IMR-90 (cell line): Measurements from ENCODE around the gene STYXL1. TPM values are rescaled to one million over a fixed set of nuclear protein-coding genes. Genes with fewer than 3 reads are reported as not detected.

Experiments used
- ATAC-seq: fragments of 200-7000 bp; cut with Tn5 transposase; 2 replicates; pipeline ENCODE4 v1.9.1; 2020; ENCODE audit warnings: low read depth, mild to moderate bottlenecking, moderate library complexity
- BruUV-seq: library from RNA; stranded (reverse); fragments of 400-500 nt; replicated peaks from 2 replicates; lab custom pipeline; 2021; lab: Mats Ljungman, UMichigan
- CTCF ChIA-PET: fragments of 300-600 bp; formaldehyde crosslinking; extraction: SDS; loops from one replicate; lab custom pipeline; 2021; ENCODE audit warnings: antibody characterized with exemption; lab: Yijun Ruan, JAX
- POLR2A ChIA-PET: fragments of 300-600 bp; sonication (Branson Sonifier 250); formaldehyde crosslinking; loops from one replicate; lab custom pipeline; 2022; ENCODE audit warnings: antibody characterized with exemption; ENCODE audit not compliant: unreplicated experiment; lab: Charles Lee
- DNase-seq: peaks from one replicate; pipeline ENCODE4 v3.0.0; 2013
- H2AFZ ChIP-seq: replicated peaks from 2 replicates; pipeline ENCODE3; 2013; ENCODE audit warnings: low read length, mild to moderate bottlenecking; ENCODE audit not compliant: poor library complexity
- H2AK5ac ChIP-seq: 2 replicates; pipeline ENCODE4 v1.6.1; 2013; ENCODE audit warnings: low read depth, low read length, inconsistent platforms
- H2AK9ac ChIP-seq: replicated peaks from 2 replicates; pipeline ENCODE3; 2013; ENCODE audit warnings: mild to moderate bottlenecking, low read depth, low read length, moderate library complexity; ENCODE audit not compliant: poor library complexity
- H2BK120ac ChIP-seq: 2 replicates; pipeline ENCODE4 v1.6.1; 2013; ENCODE audit warnings: low read depth, low read length, inconsistent platforms
- H2BK15ac ChIP-seq: 3 replicates; pipeline ENCODE4 v1.6.1; 2013; ENCODE audit warnings: low read depth, low read length, inconsistent platforms
- H2BK20ac ChIP-seq: 2 replicates; pipeline ENCODE4 v1.6.1; 2013; ENCODE audit warnings: low read depth, mild to moderate bottlenecking, inconsistent platforms, low read length, moderate library complexity
- H2BK5ac ChIP-seq: 2 replicates; pipeline ENCODE4 v1.6.1; 2013; ENCODE audit warnings: mild to moderate bottlenecking, low read depth, low read length, inconsistent platforms; ENCODE audit not compliant: poor library complexity, severe bottlenecking
- H3K14ac ChIP-seq: replicated peaks from 2 replicates; pipeline ENCODE4 v1.6.1; 2013; ENCODE audit warnings: low read depth, low read length, inconsistent platforms
- H3K18ac ChIP-seq: 2 replicates; pipeline ENCODE4 v1.6.1; 2013; ENCODE audit warnings: low read depth, low read length, control low read depth
- H3K23ac ChIP-seq: 2 replicates; pipeline ENCODE4 v1.6.1; 2013; ENCODE audit warnings: low read depth, low read length, inconsistent platforms
- H3K27ac ChIP-seq: 2 replicates; pipeline ENCODE4 v1.5.1; 2013; ENCODE audit warnings: mild to moderate bottlenecking, control low read depth, low read length; ENCODE audit not compliant: insufficient read depth
- H3K27me3 ChIP-seq: 2 replicates; pipeline ENCODE4 v1.6.1; 2013; ENCODE audit warnings: low read length; ENCODE audit not compliant: control insufficient read depth, insufficient read depth
- H3K36me3 ChIP-seq: 2 replicates; pipeline ENCODE4 v1.6.1; 2013; ENCODE audit warnings: low read length, mixed read lengths; ENCODE audit not compliant: control insufficient read depth, insufficient read depth
- H3K4ac ChIP-seq: 2 replicates; pipeline ENCODE4 v1.6.1; 2013; ENCODE audit warnings: low read depth, low read length, inconsistent platforms
- H3K4me1 ChIP-seq: 2 replicates; pipeline ENCODE4 v1.6.1; 2013; ENCODE audit warnings: low read length, mixed read lengths; ENCODE audit not compliant: control insufficient read depth, insufficient read depth
- H3K4me2 ChIP-seq: 2 replicates; pipeline ENCODE4 v1.6.1; 2013; ENCODE audit warnings: low read depth, mild to moderate bottlenecking, control low read depth, low read length, moderate library complexity
- H3K4me3 ChIP-seq: 2 replicates; pipeline ENCODE4 v1.5.1; 2013; ENCODE audit warnings: low read depth, mild to moderate bottlenecking, control low read depth, low read length, moderate library complexity; ENCODE audit not compliant: insufficient read depth
- H3K56ac ChIP-seq: 2 replicates; pipeline ENCODE4 v1.6.1; 2013; ENCODE audit warnings: low read length, inconsistent platforms; ENCODE audit not compliant: insufficient read depth; ENCODE audit errors: extremely low read depth
- H3K79me1 ChIP-seq, 2 experiments: 2 replicates each; pipeline ENCODE4 v1.6.1; 2013; ENCODE audit warnings: low read length in 2 of 2, inconsistent platforms in 1 of 2, low read depth in 1 of 2
- H3K9ac ChIP-seq: 2 replicates; pipeline ENCODE4 v1.6.1; 2013; ENCODE audit warnings: low read depth, low read length, control low read depth
- H3K9me1 ChIP-seq: 2 replicates; pipeline ENCODE4 v1.6.1; 2013; ENCODE audit warnings: low read length, inconsistent platforms; ENCODE audit not compliant: insufficient read depth
- H3K9me3 ChIP-seq: 2 replicates; pipeline ENCODE4 v1.6.1; 2013; ENCODE audit warnings: low read length; ENCODE audit not compliant: control insufficient read depth, insufficient read depth
- H4K20me1 ChIP-seq: 2 replicates; pipeline ENCODE4 v1.6.1; 2013; ENCODE audit warnings: low read length, inconsistent platforms; ENCODE audit not compliant: insufficient read depth
- H4K5ac ChIP-seq: 2 replicates; pipeline ENCODE4 v1.6.1; 2013; ENCODE audit warnings: mild to moderate bottlenecking, low read depth, low read length, control low read depth
- H4K8ac ChIP-seq, 2 experiments: 2 replicates each; pipeline ENCODE4 v1.6.1; 2013; ENCODE audit warnings: low read depth in 2 of 2, low read length in 2 of 2, control low read depth in 1 of 2, inconsistent platforms in 1 of 2
- H4K91ac ChIP-seq: 2 replicates; pipeline ENCODE4 v1.6.1; 2013; ENCODE audit warnings: low read depth, low read length, inconsistent platforms; ENCODE audit not compliant: insufficient read depth
- MXI1 ChIP-seq: IDR thresholded peaks from 2 replicates; pipeline ENCODE4 v1.6.1; 2012; ENCODE audit warnings: low read depth, mild to moderate bottlenecking, low read length, moderate library complexity, borderline replicate concordance
- RCOR1 ChIP-seq: IDR thresholded peaks from 2 replicates; pipeline ENCODE4 v1.6.1; 2012; ENCODE audit warnings: mild to moderate bottlenecking, low read length, improper control_type of control experiment; ENCODE audit not compliant: insufficient replicate concordance
- WGBS, 2 experiments: methylation state at CpG; one replicate each; pipeline versions ENCODE4 v1.1.5 to v1.1.7; 2013; ENCODE audit warnings: missing lambda C conversion rate in 2 of 2; ENCODE audit not compliant: insufficient read length in 1 of 2; ENCODE audit errors: extremely low coverage in 2 of 2; 5-methylcytosine and 5-hydroxymethylcytosine counted together
- dilution Hi-C: fragments of 300-500 bp; cut with HindIII; formaldehyde crosslinking; loops from one replicate; pipeline ENCODE4 v1.14.3; 2018; ENCODE audit warnings: low sequenced_read_pairs; ENCODE audit not compliant: unreplicated experiment
- in situ Hi-C: fragments of 300-500 bp; cut with MboI; formaldehyde crosslinking; loops from 3 replicates; pipeline ENCODE4 v1.14.3; 2019; ENCODE audit warnings: low sequenced_read_pairs, inconsistent platforms, mixed read lengths
- intact Hi-C: fragments of 100-400 bp; cut with micrococcal nuclease; formaldehyde crosslinking; loops from 2 replicates; pipeline ENCODE4 v1.10.0; 2022
- polyA plus RNA-seq, 3 experiments: library from polyadenylated mRNA; depleted of rRNA; stranded (reverse); fragments of >200 nt; gene quantifications; 2 replicates each; pipeline ENCODE4 v1.2.3, GENCODE V29; 2012; ENCODE audit warnings: low replicate concordance in 1 of 3
- total RNA-seq: library from RNA; depleted of rRNA; stranded (reverse); fragments of >200 nt; gene quantifications from 2 replicates; pipeline ENCODE4 v1.2.3, GENCODE V29; 2012

STYXL1 gene
- total and polyA plus RNA-seq, 2 of the 4 experiments (the other 2 are of a cell fraction) = 66.1 to 73.8 TPM

DNA sequence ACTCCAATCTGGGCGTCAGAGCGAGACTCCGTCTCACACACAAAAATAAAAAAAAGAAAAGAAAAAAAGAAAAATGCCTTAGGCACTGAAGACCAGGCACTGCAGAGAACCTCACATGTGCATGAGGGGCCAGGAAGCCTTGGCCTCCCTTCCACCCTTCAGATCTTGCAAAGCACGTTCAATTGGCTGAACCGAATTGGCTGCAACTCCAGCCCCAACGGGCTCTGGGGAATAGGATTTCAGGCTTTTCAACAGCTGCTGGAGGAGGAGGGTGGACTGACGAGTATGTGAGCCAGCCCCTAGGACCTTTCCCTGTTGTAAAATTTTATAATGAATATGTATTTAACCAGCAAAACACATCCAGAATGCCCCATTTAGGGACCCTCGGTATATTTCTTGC, 70.1 kb downstream of the STYXL1 start:
- no peak for DNase-seq

More for the DNA sequence above, 70.1 kb downstream of the STYXL1 start:
- no peaks in the 10 kb centered on the region for H3K9me1 ChIP-seq
- no peak overlapping the region for H3K27ac ChIP-seq
- WGBS, 2 experiments = no CpG with 5 or more reads among the region's 8 CpGs
- no peaks in the 10 kb centered on the region for H3K9me3 ChIP-seq
- H2BK20ac ChIP-seq = no peak overlapping the region
- H3K79me1 ChIP-seq = no peaks in the 10 kb centered on the region
- H3K4me2 ChIP-seq = no peak overlapping the region
- no peak for TF ChIP-seq MXI1
- no peak for TF ChIP-seq RCOR1
- no peak; the same call in 1 of the 2 replicates for ATAC-seq
- no peak overlapping the region for H2BK120ac ChIP-seq
- dilution Hi-C loops (no loop called here), in situ Hi-C loops (no loop called here), intact Hi-C loops (no loop called here)
- no peak overlapping the region for H4K5ac ChIP-seq
- H3K56ac ChIP-seq = no peak overlapping the region
- H3K36me3 ChIP-seq = peaks cover 37% of the 10 kb centered on the region
- no peak overlapping the region for H3K4me3 ChIP-seq
- H3K18ac ChIP-seq = no peak overlapping the region
- H2AK5ac ChIP-seq = no peak overlapping the region
- H2BK15ac ChIP-seq = no peak overlapping the region
- no peak overlapping the region for H3K14ac ChIP-seq
- H4K8ac ChIP-seq = no peak overlapping the region
- H2AFZ ChIP-seq = no peak overlapping the region
- H2AK9ac ChIP-seq = no peak overlapping the region
- no peak overlapping the region for H2BK5ac ChIP-seq
- H3K4me1 ChIP-seq = no peaks in the 10 kb centered on the region
- no peak overlapping the region for H3K4ac ChIP-seq
- no TSS peak for BruUV-seq
- ChIA-PET CTCF (no interaction called here), POLR2A (no interaction called here)
- H3K23ac ChIP-seq = no peak overlapping the region
- H3K9ac ChIP-seq = no peak overlapping the region
- no peaks in the 10 kb centered on the region for H3K27me3 ChIP-seq
- no peak overlapping the region for H4K91ac ChIP-seq
- no peaks in the 10 kb centered on the region; the same call in 1 of the 2 replicates for H4K20me1 ChIP-seq
